ENCODE results near the gene TLCD1. TPM values are rescaled to one million over a fixed set of nuclear protein-coding genes. Genes with fewer than 3 reads are reported as not detected.
A peak's percentile ranks its signal among the peaks of the same experiment; 100 is the strongest.

Gene TLCD1
- total and polyA plus RNA-seq, 2 experiments from 2014 or later, result 4.8 to 14.2 TPM

DNA sequence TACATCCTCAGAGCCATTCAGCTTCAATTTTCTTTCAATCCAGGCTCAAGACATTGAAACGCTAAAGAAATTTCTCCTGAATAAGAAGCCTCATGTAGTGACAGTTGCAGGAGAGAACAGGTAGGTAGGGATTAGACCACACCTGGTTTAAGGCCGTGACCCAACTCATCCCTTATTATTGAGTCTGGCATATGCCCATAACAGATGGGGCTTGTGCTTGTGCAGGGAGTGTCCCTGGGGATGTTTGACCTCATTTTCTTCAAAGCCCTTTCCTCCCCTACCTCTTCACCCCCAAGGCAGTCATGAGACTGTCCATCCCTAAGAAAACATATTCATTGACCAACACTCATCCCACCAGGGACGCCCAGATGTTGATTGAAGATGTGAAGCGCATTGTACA is 39.7 kb downstream of the TLCD1 start:
- TF ChIP-seq EZH2 (IDR thresholded peaks at IDR 0.05; ENCODE audit: insufficient read depth, poor library complexity, severe bottlenecking), result no peak
- TF ChIP-seq EZH2phosphoT487 (IDR thresholded peaks at IDR 0.05; ENCODE audit: insufficient read depth, low read depth), result no peak
- no peaks in the 10 kb centered on the region for H3K27me3 ChIP-seq (replicated peaks; ENCODE audit: insufficient read depth)
- no peaks in the 10 kb centered on the region for H3F3A ChIP-seq (ENCODE audit: insufficient read depth)
- in situ Hi-C loops (cut with MboI), result no loop called here
- no peak for DNase-seq
- no peak overlapping the region for H3K27ac ChIP-seq
- no peak overlapping the region for H2AFZ ChIP-seq
- no peak overlapping the region for H3K9ac ChIP-seq
- no peaks in the 10 kb centered on the region for H3K4me1 ChIP-seq (ENCODE audit: insufficient read depth)
- H3K4me2 ChIP-seq (ENCODE audit: unreplicated experiment), result no peak overlapping the region
- no peaks in the 10 kb centered on the region for H3K9me2 ChIP-seq (ENCODE audit: insufficient read depth)
- peaks cover 85% of the 10 kb centered on the region for H3K36me3 ChIP-seq (ENCODE audit: low read depth)
- H3K9me3 ChIP-seq (ENCODE audit: low read depth), result no peaks in the 10 kb centered on the region
- H3K79me2 ChIP-seq (ENCODE audit: insufficient read depth), result no peaks in the 10 kb centered on the region
- no peak overlapping the region for H3K4me3 ChIP-seq
- WGBS, 2 experiments (ENCODE audit: low coverage in 1 of 2, low lambda C conversion rate in 2 of 2, missing lambda C conversion rate in 2 of 2), result 86 to 90% methylated on average over 4 of the region's 4 CpGs
- H4K20me1 ChIP-seq (ENCODE audit: insufficient read depth), result 0 out of 2 replicates have a peak, but pooled peaks cover 4% of the 10 kb centered on the region

DNA sequence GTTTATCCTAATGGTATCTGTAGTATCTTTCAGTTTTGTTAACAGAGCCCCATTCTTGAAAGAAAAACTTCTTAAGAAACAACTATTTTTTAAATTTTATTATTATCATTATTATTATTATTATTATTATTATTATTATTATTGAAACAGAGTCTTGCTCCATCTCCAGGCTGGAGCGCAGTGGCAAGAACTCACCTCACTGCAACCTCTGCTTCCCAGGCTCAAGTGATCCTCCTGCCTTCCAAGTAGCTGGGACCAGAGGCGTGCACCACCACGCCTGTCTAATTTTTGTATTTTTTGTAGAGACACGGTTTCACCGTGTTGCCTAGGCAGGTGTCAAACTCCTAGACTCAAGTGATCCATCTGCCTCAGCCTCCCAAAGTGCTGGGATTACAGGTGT is 40.7 kb downstream of the TLCD1 start:
- H3F3A ChIP-seq (ENCODE audit: insufficient read depth), result no peaks in the 10 kb centered on the region
- in situ Hi-C loops (cut with MboI), result no loop called here
- H3K27me3 ChIP-seq (replicated peaks; ENCODE audit: insufficient read depth), result no peaks in the 10 kb centered on the region
- no peaks in the 10 kb centered on the region for H3K9me2 ChIP-seq (ENCODE audit: insufficient read depth)
- no peak overlapping the region for H3K9ac ChIP-seq
- 0 out of 2 replicates have a peak, but pooled peaks cover 4% of the 10 kb centered on the region for H4K20me1 ChIP-seq (ENCODE audit: insufficient read depth)
- TF ChIP-seq EZH2 (IDR thresholded peaks at IDR 0.05; ENCODE audit: insufficient read depth, poor library complexity, severe bottlenecking) (no peak), EZH2phosphoT487 (IDR thresholded peaks at IDR 0.05; ENCODE audit: insufficient read depth, low read depth) (no peak)
- no peak overlapping the region for H3K27ac ChIP-seq
- 92 to 99% methylated on average over 5 of the region's 5 CpGs for WGBS, 2 experiments (ENCODE audit: low coverage in 1 of 2, low lambda C conversion rate in 2 of 2, missing lambda C conversion rate in 2 of 2)
- no peak overlapping the region for H2AFZ ChIP-seq
- H3K4me3 ChIP-seq, result no peak overlapping the region
- DNase-seq, result no peak
- no peaks in the 10 kb centered on the region for H3K4me1 ChIP-seq (ENCODE audit: insufficient read depth)
- no peaks in the 10 kb centered on the region for H3K79me2 ChIP-seq (ENCODE audit: insufficient read depth)
- no peak overlapping the region for H3K4me2 ChIP-seq (ENCODE audit: unreplicated experiment)
- H3K9me3 ChIP-seq (ENCODE audit: low read depth), result no peaks in the 10 kb centered on the region
- peaks cover 84% of the 10 kb centered on the region for H3K36me3 ChIP-seq (ENCODE audit: low read depth)

- in situ Hi-C loops (cut with MboI), result no loop called here
- H3K9ac ChIP-seq, result no peak overlapping the region
- 0 out of 2 replicates have a peak, but pooled peaks cover 4% of the 10 kb centered on the region for H4K20me1 ChIP-seq (ENCODE audit: insufficient read depth)
- H3K4me3 ChIP-seq, result no peak overlapping the region
- DNase-seq, result peak; percentile 26
- H3F3A ChIP-seq (ENCODE audit: insufficient read depth), result no peaks in the 10 kb centered on the region
- H2AFZ ChIP-seq, result no peak overlapping the region
- TF ChIP-seq EZH2phosphoT487 (IDR thresholded peaks at IDR 0.05; ENCODE audit: insufficient read depth, low read depth) (no peak), EZH2 (IDR thresholded peaks at IDR 0.05; ENCODE audit: insufficient read depth, poor library complexity, severe bottlenecking) (no peak)
- 35 to 43% methylated on average over 3 of the region's 3 CpGs for WGBS, 2 experiments (ENCODE audit: low coverage in 1 of 2, low lambda C conversion rate in 2 of 2, missing lambda C conversion rate in 2 of 2)
- no peaks in the 10 kb centered on the region for H3K9me2 ChIP-seq (ENCODE audit: insufficient read depth)
- H3K9me3 ChIP-seq (ENCODE audit: low read depth), result no peaks in the 10 kb centered on the region
- H3K4me2 ChIP-seq (ENCODE audit: unreplicated experiment), result no peak overlapping the region
- no peaks in the 10 kb centered on the region for H3K4me1 ChIP-seq (ENCODE audit: insufficient read depth)
- no peak overlapping the region for H3K27ac ChIP-seq
- no peaks in the 10 kb centered on the region for H3K27me3 ChIP-seq (replicated peaks; ENCODE audit: insufficient read depth)
- peaks cover 80% of the 10 kb centered on the region for H3K36me3 ChIP-seq (ENCODE audit: low read depth)
- no peaks in the 10 kb centered on the region for H3K79me2 ChIP-seq (ENCODE audit: insufficient read depth)
Observed at GRCh38 chr17:28684963-28685362, 41.1 kb downstream of the TLCD1 start.

GRCh38 chr17:28682655-28683054 is 43.4 kb downstream of the TLCD1 start:
- no peak overlapping the region for H3K4me3 ChIP-seq
- 0 out of 2 replicates have a peak, but pooled peaks cover 4% of the 10 kb centered on the region for H4K20me1 ChIP-seq (ENCODE audit: insufficient read depth)
- in situ Hi-C loops (cut with MboI), result no loop called here
- no peaks in the 10 kb centered on the region for H3K79me2 ChIP-seq (ENCODE audit: insufficient read depth)
- H3K27ac ChIP-seq, result no peak overlapping the region
- H3K4me2 ChIP-seq (ENCODE audit: unreplicated experiment), result no peak overlapping the region
- no peaks in the 10 kb centered on the region for H3K27me3 ChIP-seq (replicated peaks; ENCODE audit: insufficient read depth)
- no peak overlapping the region for H2AFZ ChIP-seq
- TF ChIP-seq EZH2phosphoT487 (IDR thresholded peaks at IDR 0.05; ENCODE audit: insufficient read depth, low read depth) (no peak), EZH2 (IDR thresholded peaks at IDR 0.05; ENCODE audit: insufficient read depth, poor library complexity, severe bottlenecking) (no peak)
- no peaks in the 10 kb centered on the region for H3K4me1 ChIP-seq (ENCODE audit: insufficient read depth)
- no peaks in the 10 kb centered on the region for H3F3A ChIP-seq (ENCODE audit: insufficient read depth)
- H3K9ac ChIP-seq, result no peak overlapping the region
- DNase-seq, result no peak
- WGBS, 2 experiments (ENCODE audit: low coverage in 1 of 2, low lambda C conversion rate in 2 of 2, missing lambda C conversion rate in 2 of 2), result 96 to 97% methylated on average over 11 of the region's 11 CpGs
- H3K36me3 ChIP-seq (ENCODE audit: low read depth), result peaks cover 75% of the 10 kb centered on the region
- H3K9me2 ChIP-seq (ENCODE audit: insufficient read depth), result no peaks in the 10 kb centered on the region
- no peaks in the 10 kb centered on the region for H3K9me3 ChIP-seq (ENCODE audit: low read depth)

GRCh38 chr17:28675980-28676379 is 50.1 kb downstream of the TLCD1 start:
- TF ChIP-seq EZH2phosphoT487 (IDR thresholded peaks at IDR 0.05; ENCODE audit: insufficient read depth, low read depth), result no peak
- no peak for TF ChIP-seq EZH2 (IDR thresholded peaks at IDR 0.05; ENCODE audit: insufficient read depth, poor library complexity, severe bottlenecking)
- Histone ChIP-seq H3K9me3 (ENCODE audit: low read depth) (no peaks in the 10 kb centered on the region), H3K9me2 (ENCODE audit: insufficient read depth) (no peaks in the 10 kb centered on the region), H3F3A (ENCODE audit: insufficient read depth) (no peaks in the 10 kb centered on the region), H3K27ac (no peak overlapping the region), H2AFZ (no peak overlapping the region), H3K4me2 (ENCODE audit: unreplicated experiment) (no peak overlapping the region), H3K36me3 (ENCODE audit: low read depth) (peaks cover 82% of the 10 kb centered on the region), H3K4me1 (ENCODE audit: insufficient read depth) (no peaks in the 10 kb centered on the region), H3K4me3 (no peak overlapping the region), H3K27me3 (replicated peaks; ENCODE audit: insufficient read depth) (no peaks in the 10 kb centered on the region), H3K9ac (no peak overlapping the region), H3K79me2 (ENCODE audit: insufficient read depth) (peaks cover 30% of the 10 kb centered on the region), H4K20me1 (ENCODE audit: insufficient read depth) (no peaks in the 10 kb centered on the region)
- WGBS, 2 experiments (ENCODE audit: low coverage in 1 of 2, low lambda C conversion rate in 2 of 2, missing lambda C conversion rate in 2 of 2), result 98% methylated on average over 7 of the region's 7 CpGs
- in situ Hi-C loops (cut with MboI), result no loop called here
- no peak for DNase-seq

Data from GM23248 (cell line).